ENCODE results near the gene LCE1A.

LCE1A gene

DNA sequence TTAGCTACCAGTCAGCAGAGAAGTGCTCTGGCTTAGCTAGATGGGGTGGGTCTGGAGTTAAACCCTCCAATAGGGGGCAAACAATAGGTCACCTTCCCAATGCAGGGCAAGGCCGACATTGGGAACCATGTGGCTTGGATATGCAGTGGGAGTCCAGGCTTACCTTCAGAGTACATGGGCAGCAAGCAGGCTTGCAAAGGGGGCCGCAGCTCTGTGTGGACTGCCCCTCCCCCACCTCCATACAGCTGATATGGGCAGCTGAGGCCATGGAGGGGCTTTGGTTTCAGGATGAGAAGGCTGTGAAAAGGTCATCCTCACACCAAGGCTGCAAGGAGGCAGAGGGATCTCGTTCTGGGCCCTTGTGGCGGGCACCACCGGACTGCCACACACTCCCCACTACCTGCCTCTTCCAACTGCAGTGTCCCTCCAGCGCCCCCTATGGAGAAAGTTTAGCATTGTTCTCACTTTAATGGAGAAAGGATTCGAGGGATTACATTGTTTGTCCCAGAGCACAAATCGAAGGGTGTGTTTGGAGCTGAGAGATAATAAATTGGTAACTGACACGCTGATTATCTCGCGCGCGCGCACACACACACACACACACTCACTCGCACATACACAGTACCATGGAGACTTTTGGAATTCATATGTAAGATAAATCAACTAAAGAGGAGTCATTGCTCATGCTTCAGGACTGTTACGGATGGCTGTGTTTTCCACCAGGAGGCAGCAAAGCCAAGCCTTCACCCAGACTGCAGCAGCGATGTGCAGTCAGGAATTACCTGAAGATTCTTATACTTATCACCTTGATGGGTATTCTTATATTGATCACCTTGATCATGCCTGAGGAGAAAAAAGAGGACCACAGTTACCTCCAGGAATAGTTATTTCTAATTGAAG, 43.8 kb downstream of the LCE1A start:
- peak in 1 of 2 donors; percentile 23 for DNase-seq

GRCh38 chr1:152871731-152872126, 44.5 kb downstream of the LCE1A start:
- DNase-seq = no peak

DNA sequence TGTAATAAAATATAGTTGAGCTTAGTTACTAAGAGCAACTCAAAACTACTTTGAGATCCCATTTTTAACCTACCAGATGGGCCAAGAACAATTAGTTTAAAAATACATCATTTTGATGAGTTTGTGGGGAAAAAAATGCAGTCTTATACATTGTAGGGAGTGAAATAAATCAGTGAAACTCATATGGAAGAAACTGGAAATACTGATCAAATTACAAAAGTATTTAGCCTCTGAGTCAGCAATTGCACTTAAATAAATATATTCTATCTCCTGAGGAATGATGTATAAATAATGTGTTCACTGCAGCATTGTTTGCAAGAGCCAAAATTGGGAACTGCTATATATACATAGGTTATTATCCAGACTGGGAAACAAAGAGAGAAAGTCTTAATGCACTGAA, 46.2 kb downstream of the LCE1A start:
- no peak for DNase-seq

GRCh38 chr1:152876827-152877226, 49.6 kb downstream of the LCE1A start:
- DNase-seq = no peak
